HepG2 (cell line): ENCODE results near the gene SASH3. TPM values are rescaled to one million over a fixed set of nuclear protein-coding genes. Genes with fewer than 3 reads are reported as not detected.

Experiments used
- FOXP4 ChIP-seq: sonication (generic); formaldehyde crosslinking; IDR thresholded peaks from 2 replicates; pipeline ENCODE4 v1.4.0; 2020; ENCODE audit warnings: missing genetic modification reagents
- HHEX ChIP-seq: IDR thresholded peaks from 2 replicates; pipeline ENCODE4 v1.6.1; 2016; ENCODE audit warnings: control low read depth
- HINFP ChIP-seq: sonication (generic); formaldehyde crosslinking; IDR thresholded peaks from 2 replicates; pipeline ENCODE4 v1.4.0; 2020; ENCODE audit warnings: low read depth, mild to moderate bottlenecking, missing genetic modification reagents
- HNF1A ChIP-seq, 2 experiments: sonication (generic) in 1 of 2; formaldehyde crosslinking in 1 of 2; IDR thresholded peaks; 2 replicates each; pipeline versions ENCODE4 v1.4.0 to v1.6.1; 2016 to 2020; ENCODE audit warnings: borderline replicate concordance in 1 of 2, low read depth in 1 of 2, mild to moderate bottlenecking in 1 of 2, missing genetic modification reagents in 1 of 2
- HNF1B ChIP-seq: sonication (generic); formaldehyde crosslinking; IDR thresholded peaks from 2 replicates; pipeline ENCODE4 v1.5.1; 2020; ENCODE audit warnings: mild to moderate bottlenecking, moderate library complexity, missing genetic modification reagents
- MEF2D ChIP-seq: sonication (generic); formaldehyde crosslinking; IDR thresholded peaks from 2 replicates; pipeline ENCODE4 v1.5.1; 2020; ENCODE audit warnings: mild to moderate bottlenecking, missing genetic modification reagents
- NKX3-1 ChIP-seq: sonication (generic); formaldehyde crosslinking; IDR thresholded peaks from 2 replicates; pipeline ENCODE4 v1.5.0; 2020; ENCODE audit warnings: missing genetic modification reagents
- POGK ChIP-seq: sonication (generic); formaldehyde crosslinking; conservative IDR thresholded peaks from 2 replicates; pipeline ENCODE4 v1.8.0; 2022; ENCODE audit warnings: mild to moderate bottlenecking, moderate library complexity, missing genetic modification reagents
- TEAD3 ChIP-seq: optimal IDR thresholded peaks from 2 replicates; pipeline ENCODE3; 2016; ENCODE audit warnings: borderline replicate concordance
- THAP8 ChIP-seq: sonication (generic); formaldehyde crosslinking; IDR thresholded peaks from 2 replicates; pipeline ENCODE4 v1.5.1; 2020; ENCODE audit warnings: missing genetic modification reagents, mild to moderate bottlenecking, borderline replicate concordance
- TRAFD1 ChIP-seq: sonication (generic); formaldehyde crosslinking; IDR thresholded peaks from 2 replicates; pipeline ENCODE4 v1.5.1; 2020; ENCODE audit warnings: missing genetic modification reagents, mild to moderate bottlenecking, borderline replicate concordance
- ZFAT ChIP-seq: sonication (generic); formaldehyde crosslinking; conservative IDR thresholded peaks from 2 replicates; pipeline ENCODE4 v1.8.1; 2023; ENCODE audit warnings: missing genetic modification reagents, inconsistent platforms
- ZIK1 ChIP-seq: sonication (generic); formaldehyde crosslinking; IDR thresholded peaks from 2 replicates; pipeline ENCODE4 v1.5.0; 2020; ENCODE audit warnings: mild to moderate bottlenecking, low read depth, missing genetic modification reagents, borderline replicate concordance
- polyA plus RNA-seq, 8 experiments: library from polyadenylated mRNA; depleted of rRNA in 3 of 8; stranded (reverse) in 7 of 8; unstranded in 1 of 8; fragments of >200 nt; fragmentation: Illumina TruSeq in 4 of 8; extraction: Trizol in 4 of 8; gene quantifications; 2 replicates each; pipeline versions ENCODE4 v1.2.1 to v1.2.3, GENCODE V29; 2011 to 2016; ENCODE audit warnings: low read depth in 4 of 8, missing spikeins in 1 of 8, mixed read lengths in 1 of 8; ENCODE audit not compliant: insufficient read depth in 1 of 8
- total RNA-seq, 5 experiments: library from RNA; depleted of rRNA; stranded (reverse); fragments of >200 nt; fragmentation: Illumina TruSeq; extraction: Trizol; gene quantifications; 2 replicates each; pipeline ENCODE4 v1.2.3, GENCODE V29; 2016; ENCODE audit warnings: low read depth in 1 of 5

The SASH3 gene
- total and polyA plus RNA-seq, 2 of the 13 experiments (the other 11 are each of a cell fraction or from before 2014, with no cell fraction given), result 0.08 TPM; not detected in 1

GRCh38 chrX:129825746-129826505, 46.2 kb downstream of the SASH3 start (continued):
- TF ChIP-seq TRAFD1 (CRISPR knock-in tag), result no peak
- TF ChIP-seq MEF2D (CRISPR knock-in tag), result 0 out of 2 replicates have a peak, but pooled peaks have one; percentile 28
- TF ChIP-seq ZIK1, result 0 out of 2 replicates have a peak, but pooled peaks have one; percentile 38
- TF ChIP-seq HNF1B (CRISPR knock-in tag), result no peak
- TF ChIP-seq HNF1A (IDR thresholded peaks at IDR 0.05; ENCODE audit: low read depth), result no peak
- TF ChIP-seq HNF1A (CRISPR knock-in tag; IDR thresholded peaks at IDR 0.05; ENCODE audit: borderline replicate concordance), result no peak
- no peak for TF ChIP-seq THAP8 (CRISPR knock-in tag)
- no peak for TF ChIP-seq POGK (CRISPR knock-in tag)
- TF ChIP-seq FOXP4 (CRISPR knock-in tag), result no peak
- no peak for TF ChIP-seq NKX3-1 (CRISPR knock-in tag)
- no peak for TF ChIP-seq HHEX (CRISPR knock-in tag)
- no peak for TF ChIP-seq ZFAT (CRISPR knock-in tag)
- TF ChIP-seq HINFP, result no peak
- peak; percentile 33 for TF ChIP-seq TEAD3 (CRISPR knock-in tag)
